ENCODE measurements around the gene DSCAM.

DSCAM gene

GRCh38 chr21:40153351-40153750 lies 693.6 kb downstream of the DSCAM start:
- DNase-seq: no peak

GRCh38 chr21:40152476-40152875 lies 694.5 kb downstream of the DSCAM start:
- DNase-seq: no peak

GRCh38 chr21:40151611-40152010 lies 695.3 kb downstream of the DSCAM start:
- DNase-seq: no peak

- no peak for DNase-seq
Measured at GRCh38 chr21:40146216-40146837, 700.6 kb downstream of the DSCAM start.

- no peak for DNase-seq
Measured at GRCh38 chr21:40143822-40144525, 703.0 kb downstream of the DSCAM start.

- DNase-seq: no peak
Measured at GRCh38 chr21:40141621-40142020, 705.3 kb downstream of the DSCAM start.

- no peak for DNase-seq
Measured at GRCh38 chr21:40140675-40141074, 706.3 kb downstream of the DSCAM start.

- DNase-seq: no peak
Measured at GRCh38 chr21:40139636-40140035, 707.3 kb downstream of the DSCAM start.

- DNase-seq: no peak
Measured at GRCh38 chr21:40136571-40136970, 710.4 kb downstream of the DSCAM start.

- no peak for DNase-seq
Measured at GRCh38 chr21:40134731-40135492, 712.0 kb downstream of the DSCAM start.

GRCh38 chr21:40130476-40130875 lies 716.5 kb downstream of the DSCAM start:
- DNase-seq: no peak

GRCh38 chr21:40129809-40130208 lies 717.1 kb downstream of the DSCAM start:
- DNase-seq: no peak

GRCh38 chr21:40128891-40129290 lies 718.1 kb downstream of the DSCAM start:
- DNase-seq: no peak

- DNase-seq: no peak
Measured at GRCh38 chr21:40120940-40121575, 725.9 kb downstream of the DSCAM start.

GRCh38 chr21:40118527-40118926 lies 728.4 kb downstream of the DSCAM start:
- DNase-seq: no peak

GRCh38 chr21:40117236-40117635 lies 729.7 kb downstream of the DSCAM start:
- DNase-seq: no peak

- no peak for DNase-seq
Measured at GRCh38 chr21:40115775-40116174, 731.2 kb downstream of the DSCAM start.

GRCh38 chr21:40102682-40103081 lies 744.3 kb downstream of the DSCAM start:
- no peak for DNase-seq

- DNase-seq: no peak
Measured at GRCh38 chr21:40099809-40100208, 747.1 kb downstream of the DSCAM start.

GRCh38 chr21:40095477-40095876 lies 751.5 kb downstream of the DSCAM start:
- DNase-seq: no peak

- DNase-seq: no peak
Measured at GRCh38 chr21:40080385-40080784, 766.6 kb downstream of the DSCAM start.

- no peak for DNase-seq
Measured at GRCh38 chr21:40074710-40075109, 772.2 kb downstream of the DSCAM start.

- no peak for DNase-seq
Measured at GRCh38 chr21:40074198-40074597, 772.8 kb downstream of the DSCAM start.
